AG04450 (cell line): ENCODE measurements around the gene PDE7B. TPM values are rescaled to one million over a fixed set of nuclear protein-coding genes. Genes with fewer than 3 reads are reported as not detected.

Experiments used
- CTCF ChIA-PET: fragments of 300-600, 350-600 bp; formaldehyde crosslinking; extraction: SDS; loops from one replicate; lab custom pipeline; 2022; ENCODE audit warnings: antibody characterized with exemption, inconsistent platforms; lab: Charles Lee
- POLR2A ChIA-PET: fragments of 350-600 bp; formaldehyde crosslinking; extraction: SDS; loops from one replicate; lab custom pipeline; 2021; ENCODE audit warnings: antibody characterized with exemption, inconsistent platforms; lab: Yijun Ruan, JAX
- DNase-seq: peaks from one replicate; pipeline ENCODE4 v3.0.0-alpha.2; 2011; ENCODE audit warnings: low read depth, low spot score
- H3K27ac ChIP-seq: one replicate; pipeline ENCODE4 v1.5.1; 2012; ENCODE audit warnings: low read depth, low read length, control low read depth
- H3K27me3 ChIP-seq: one replicate; pipeline ENCODE4 v1.6.0; 2012; ENCODE audit warnings: low read length; ENCODE audit not compliant: control insufficient read depth, insufficient read depth
- H3K4me3 ChIP-seq: 2 replicates; pipeline ENCODE4 v1.5.1; 2011; ENCODE audit warnings: mild to moderate bottlenecking, low read depth, low read length, control low read depth
- H3K9me3 ChIP-seq: 2 replicates; pipeline ENCODE4 v1.5.1; 2012; ENCODE audit warnings: low read length; ENCODE audit not compliant: control insufficient read depth, insufficient read depth
- polyA plus RNA-seq: library from polyadenylated mRNA; depleted of rRNA; stranded (reverse); fragments of >200 nt; gene quantifications from 2 replicates; pipeline ENCODE4 v1.2.3, GENCODE V29; 2011
- TF ChIP-seq, protein P1 (sequence below): IDR thresholded peaks from 2 replicates; pipeline ENCODE4 v1.5.1; 2011; ENCODE audit warnings: low read depth, low read length, control low read depth, inconsistent platforms

PDE7B gene
- polyA plus RNA-seq, 1 experiment, result 17.4 TPM

DNA sequence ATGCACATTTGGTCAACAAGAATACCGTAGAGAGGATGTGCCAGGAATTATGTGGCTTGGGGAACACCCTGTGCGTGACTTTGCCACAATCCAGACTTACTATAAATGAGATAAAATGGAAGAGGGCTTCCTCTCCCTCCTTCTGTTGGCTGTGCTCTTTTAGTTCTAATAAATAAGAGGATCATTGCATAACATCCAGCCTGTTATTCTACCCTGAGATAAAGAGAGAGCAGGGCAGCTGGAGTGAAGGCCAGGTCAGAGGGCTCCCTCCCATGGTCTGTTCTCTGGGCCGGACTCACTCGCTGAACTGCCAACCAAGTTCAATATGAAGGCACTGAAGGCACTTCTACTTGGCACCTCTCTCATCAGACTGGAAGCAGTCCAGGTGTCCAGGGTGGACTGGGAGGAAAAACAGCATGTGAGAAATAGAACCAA lies 306.9 kb downstream of the PDE7B start:
- DNase-seq, result no peak
- H3K9me3 ChIP-seq, result no peaks in the 10 kb centered on the region
- H3K4me3 ChIP-seq, result no peak overlapping the region
- no peaks in the 10 kb centered on the region for H3K27me3 ChIP-seq
- ChIA-PET POLR2A (no interaction called here), CTCF (interaction anchor here (1.6 kb wide), 1 partner anchor 121 kb away, joined by 4 read pairs; no protein-coding TSS in a partner anchor)
- TF ChIP-seq, protein P1, sequence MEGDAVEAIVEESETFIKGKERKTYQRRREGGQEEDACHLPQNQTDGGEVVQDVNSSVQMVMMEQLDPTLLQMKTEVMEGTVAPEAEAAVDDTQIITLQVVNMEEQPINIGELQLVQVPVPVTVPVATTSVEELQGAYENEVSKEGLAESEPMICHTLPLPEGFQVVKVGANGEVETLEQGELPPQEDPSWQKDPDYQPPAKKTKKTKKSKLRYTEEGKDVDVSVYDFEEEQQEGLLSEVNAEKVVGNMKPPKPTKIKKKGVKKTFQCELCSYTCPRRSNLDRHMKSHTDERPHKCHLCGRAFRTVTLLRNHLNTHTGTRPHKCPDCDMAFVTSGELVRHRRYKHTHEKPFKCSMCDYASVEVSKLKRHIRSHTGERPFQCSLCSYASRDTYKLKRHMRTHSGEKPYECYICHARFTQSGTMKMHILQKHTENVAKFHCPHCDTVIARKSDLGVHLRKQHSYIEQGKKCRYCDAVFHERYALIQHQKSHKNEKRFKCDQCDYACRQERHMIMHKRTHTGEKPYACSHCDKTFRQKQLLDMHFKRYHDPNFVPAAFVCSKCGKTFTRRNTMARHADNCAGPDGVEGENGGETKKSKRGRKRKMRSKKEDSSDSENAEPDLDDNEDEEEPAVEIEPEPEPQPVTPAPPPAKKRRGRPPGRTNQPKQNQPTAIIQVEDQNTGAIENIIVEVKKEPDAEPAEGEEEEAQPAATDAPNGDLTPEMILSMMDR, result no peak
- H3K27ac ChIP-seq, result no peak overlapping the region

DNA sequence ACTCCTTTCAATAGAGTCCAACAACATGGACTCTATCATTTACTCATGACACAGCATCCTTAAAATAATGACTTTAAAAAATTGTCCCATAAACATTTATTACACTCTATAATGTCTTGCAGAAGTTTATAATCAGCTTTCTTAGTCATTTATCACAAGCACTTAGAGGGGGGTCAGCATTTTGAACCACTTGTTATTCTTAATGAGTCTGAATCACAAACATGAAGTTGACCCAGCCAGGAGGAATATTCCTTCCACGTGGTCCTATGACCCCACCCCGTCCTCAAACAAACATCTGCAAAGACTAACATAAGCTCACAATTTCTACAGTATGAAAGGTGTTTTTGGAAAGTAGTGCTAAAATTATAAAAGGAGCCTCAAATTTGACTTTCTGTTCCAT lies 307.5 kb downstream of the PDE7B start:
- H3K4me3 ChIP-seq, result no peak overlapping the region
- ChIA-PET CTCF (interaction anchor here (1.6 kb wide), 1 partner anchor 121 kb away, joined by 4 read pairs; no protein-coding TSS in a partner anchor), POLR2A (no interaction called here)
- H3K9me3 ChIP-seq, result no peaks in the 10 kb centered on the region
- DNase-seq, result no peak
- H3K27ac ChIP-seq, result no peak overlapping the region
- H3K27me3 ChIP-seq, result no peaks in the 10 kb centered on the region
- TF ChIP-seq, protein P1, result no peak

DNA sequence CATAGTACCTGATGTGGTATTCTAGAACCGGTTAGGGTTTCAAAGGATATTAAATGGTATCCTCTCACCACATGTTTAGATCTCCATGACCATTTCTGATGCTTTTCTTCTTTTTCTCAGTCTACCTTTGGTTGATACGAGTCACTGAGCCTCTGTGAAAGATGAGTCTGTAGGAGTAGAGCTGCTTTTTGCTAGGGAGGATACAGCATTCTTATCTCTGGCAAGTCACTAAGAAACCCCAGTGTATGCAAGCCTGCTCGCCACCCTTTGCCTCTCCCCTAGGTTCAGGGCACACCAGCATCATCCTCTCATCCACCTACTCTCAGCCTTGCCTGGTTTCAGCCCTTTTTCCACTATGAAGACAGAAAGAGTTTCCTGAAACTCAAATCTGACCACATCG lies 308.7 kb downstream of the PDE7B start:
- H3K27me3 ChIP-seq, result no peaks in the 10 kb centered on the region
- ChIA-PET POLR2A (no interaction called here), CTCF (no interaction called here)
- DNase-seq, result no peak
- H3K27ac ChIP-seq, result no peak overlapping the region
- H3K4me3 ChIP-seq, result no peak overlapping the region
- H3K9me3 ChIP-seq, result no peaks in the 10 kb centered on the region
- TF ChIP-seq, protein P1, result no peak

DNA sequence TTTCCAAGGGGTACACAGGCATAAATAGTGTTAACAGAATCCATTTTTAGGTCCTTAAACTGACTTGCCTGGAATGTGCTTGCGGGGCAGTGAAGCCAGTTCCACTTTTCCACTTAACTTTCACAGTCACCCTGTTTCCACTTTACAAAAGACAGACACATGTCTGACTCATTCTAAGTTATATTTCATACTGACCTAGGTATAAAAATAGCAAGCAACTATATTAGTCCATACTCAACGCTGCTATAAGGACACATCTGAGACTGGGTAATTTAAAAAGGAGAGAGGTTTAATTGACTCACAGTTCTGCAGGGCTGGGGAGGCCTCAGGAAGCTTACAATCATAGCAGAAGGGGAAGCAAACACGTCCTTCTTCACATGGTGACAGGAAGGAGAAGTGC lies 310.4 kb downstream of the PDE7B start:
- H3K27ac ChIP-seq, result no peak overlapping the region
- no peaks in the 10 kb centered on the region for H3K9me3 ChIP-seq
- POLR2A ChIA-PET, result no interaction called here
- DNase-seq, result no peak
- TF ChIP-seq, protein P1, result no peak
- CTCF ChIA-PET, result no interaction called here
- no peaks in the 10 kb centered on the region for H3K27me3 ChIP-seq
- H3K4me3 ChIP-seq, result no peak overlapping the region

DNA sequence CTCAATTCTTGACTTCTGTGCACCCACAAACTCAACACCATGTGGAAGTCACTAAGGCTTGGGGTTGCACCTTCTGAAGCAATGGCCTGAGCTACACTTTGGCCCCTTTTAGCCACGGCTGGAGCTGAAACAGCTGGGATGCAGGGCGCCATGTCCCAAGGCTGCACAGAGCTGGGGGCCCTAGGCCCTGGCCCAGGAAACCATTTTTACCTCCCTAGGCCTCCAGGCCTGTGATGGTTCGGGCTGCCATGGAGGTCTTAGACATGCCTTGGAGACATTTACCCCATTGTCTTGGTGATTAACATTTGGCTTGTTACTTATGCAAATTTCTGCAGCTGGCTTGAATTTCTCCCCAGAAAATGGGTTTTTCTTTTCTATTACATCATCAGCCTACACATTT lies 311.8 kb downstream of the PDE7B start:
- no peak for DNase-seq
- H3K4me3 ChIP-seq, result no peak overlapping the region
- ChIA-PET POLR2A (no interaction called here), CTCF (no interaction called here)
- no peak overlapping the region for H3K27ac ChIP-seq
- no peaks in the 10 kb centered on the region for H3K9me3 ChIP-seq
- H3K27me3 ChIP-seq, result no peaks in the 10 kb centered on the region
- TF ChIP-seq, protein P1, result no peak
